Keratinocyte (primary cell): ENCODE measurements around the gene CNTNAP5. TPM values are rescaled to one million over a fixed set of nuclear protein-coding genes. Genes with fewer than 3 reads are reported as not detected.

Experiments used
- DNase-seq: peaks from one replicate; pipeline ENCODE4 v3.0.0-alpha.2; 2011; ENCODE audit warnings: low read depth, missing footprints, low spot score
- FAIRE-seq: peaks from 2 replicates; lab custom pipeline; 2011; peaks lifted over from hg19 to GRCh38; lab: Jason Lieb, UNC
- H2AFZ ChIP-seq: 2 replicates; pipeline ENCODE4 v1.6.0; 2012; ENCODE audit warnings: low read length, control low read depth, inconsistent platforms; ENCODE audit not compliant: control insufficient read depth
- H3K27ac ChIP-seq: 2 replicates; pipeline ENCODE4 v1.5.1; 2011; ENCODE audit warnings: low read length; ENCODE audit not compliant: control insufficient read depth, insufficient read depth
- H3K27me3 ChIP-seq: 3 replicates; pipeline ENCODE4 v1.6.0; 2011; ENCODE audit warnings: low read length; ENCODE audit not compliant: control insufficient read depth, insufficient read depth; ENCODE audit errors: extremely low read depth
- H3K36me3 ChIP-seq, 2 experiments: 2 replicates in 1 of 2; 3 replicates in 1 of 2; pipeline ENCODE4 v1.5.1; 2011; ENCODE audit warnings: low read length in 2 of 2, mild to moderate bottlenecking in 1 of 2; ENCODE audit not compliant: control insufficient read depth in 2 of 2, insufficient read depth in 2 of 2; ENCODE audit errors: extremely low read depth in 1 of 2
- H3K4me1 ChIP-seq: 3 replicates; pipeline ENCODE4 v1.5.1; 2011; ENCODE audit warnings: low read length; ENCODE audit not compliant: control insufficient read depth, insufficient read depth; ENCODE audit errors: extremely low read depth
- H3K4me2 ChIP-seq: 3 replicates; pipeline ENCODE4 v1.6.0; 2011; ENCODE audit warnings: low read depth, low read length; ENCODE audit not compliant: control insufficient read depth, insufficient read depth; ENCODE audit errors: extremely low read depth
- H3K4me3 ChIP-seq, 3 experiments: fragments of 200-600 bp in 1 of 3; sonication (generic) in 1 of 3; 2 replicates in 2 of 3; 3 replicates in 1 of 3; pipeline ENCODE4 v1.5.1; 2011 to 2016; ENCODE audit warnings: low read length in 3 of 3, mild to moderate bottlenecking in 3 of 3, control low read depth in 2 of 3, inconsistent platforms in 1 of 3, low read depth in 1 of 3, mixed read lengths in 1 of 3, mixed run types in 1 of 3, moderate library complexity in 1 of 3; ENCODE audit not compliant: control insufficient read depth in 2 of 3, insufficient read depth in 2 of 3; ENCODE audit errors: extremely low read depth in 1 of 3
- H3K79me2 ChIP-seq: 2 replicates; pipeline ENCODE4 v1.6.0; 2012; ENCODE audit warnings: low read length; ENCODE audit not compliant: control insufficient read depth, insufficient read depth
- H3K9ac ChIP-seq: 3 replicates; pipeline ENCODE4 v1.6.0; 2011; ENCODE audit warnings: low read length; ENCODE audit not compliant: control insufficient read depth, insufficient read depth; ENCODE audit errors: extremely low read depth
- H3K9me1 ChIP-seq: 3 replicates; pipeline ENCODE4 v1.6.0; 2011; ENCODE audit warnings: low read length; ENCODE audit not compliant: control insufficient read depth, insufficient read depth; ENCODE audit errors: extremely low read depth
- H3K9me3 ChIP-seq: 2 replicates; pipeline ENCODE4 v1.5.1; 2012; ENCODE audit warnings: low read depth, low read length; ENCODE audit not compliant: control insufficient read depth
- H4K20me1 ChIP-seq: 3 replicates; pipeline ENCODE4 v1.6.0; 2011; ENCODE audit warnings: low read length; ENCODE audit not compliant: control insufficient read depth, insufficient read depth; ENCODE audit errors: extremely low read depth
- CTCF ChIP-seq, 3 experiments: IDR thresholded peaks in 1 of 3; conservative IDR thresholded peaks in 1 of 3; optimal IDR thresholded peaks in 1 of 3; 2 replicates in 2 of 3; 3 replicates in 1 of 3; pipeline versions ENCODE3 to v1.5.1; 2011; ENCODE audit warnings: low read length in 3 of 3, mild to moderate bottlenecking in 3 of 3, moderate library complexity in 2 of 3, control low read depth in 1 of 3, inconsistent platforms in 1 of 3; ENCODE audit not compliant: insufficient read depth in 2 of 3; ENCODE audit errors: extremely low read depth in 1 of 3
- EZH2 ChIP-seq: IDR thresholded peaks from one replicate; pipeline ENCODE4 v1.6.1; 2012; ENCODE audit warnings: inconsistent platforms, mild to moderate bottlenecking, low read length, moderate library complexity
- dilution Hi-C: fragments of 300-500 bp; cut with MboI; formaldehyde crosslinking; loops from one replicate; pipeline ENCODE4 v1.7.0; 2020; ENCODE audit warnings: low sequenced_read_pairs; ENCODE audit not compliant: extremely low pct_ligation_motif_present
- polyA plus RNA-seq, 5 experiments: library from polyadenylated mRNA; depleted of rRNA in 3 of 5; stranded (reverse) in 3 of 5; stranded (forward) in 1 of 5; unstranded in 1 of 5; fragments of >200 nt; gene quantifications; 1 replicate in 1 of 5; 2 replicates in 3 of 5; 3 replicates in 1 of 5; pipeline versions ENCODE4 v1.2.1 to v1.2.3, GENCODE V29; 2011 to 2012; ENCODE audit warnings: missing spikeins in 2 of 5, low read depth in 1 of 5, low replicate concordance in 1 of 5

The CNTNAP5 gene
- polyA plus RNA-seq, 1 donor (not counting 4 experiments of a cell fraction or from before 2014, with no cell fraction given), result not detected

GRCh38 chr2:124092651-124093050 lies 67.6 kb downstream of the CNTNAP5 start:
- H3K9ac ChIP-seq, result no peak overlapping the region
- H3K27me3 ChIP-seq, result no peaks in the 10 kb centered on the region
- FAIRE-seq (no peak), DNase-seq (no peak)
- H3K27ac ChIP-seq, result no peak overlapping the region
- H3K79me2 ChIP-seq, result no peaks in the 10 kb centered on the region
- no peak overlapping the region for H2AFZ ChIP-seq
- no peak for TF ChIP-seq EZH2
- no peak for TF ChIP-seq CTCF (optimal IDR thresholded peaks at IDR 0.05 in 1 of 3, IDR thresholded peaks at IDR 0.05 in 1 of 3, conservative IDR thresholded peaks at IDR 0.05 in 1 of 3; ENCODE audit: extremely low read depth in 1 of 3, insufficient read depth in 2 of 3, low read length in 3 of 3)
- H3K9me3 ChIP-seq, result no peaks in the 10 kb centered on the region
- H3K4me1 ChIP-seq, result no peaks in the 10 kb centered on the region
- H3K9me1 ChIP-seq, result no peaks in the 10 kb centered on the region
- no peak overlapping the region for H3K4me2 ChIP-seq
- H3K4me3 ChIP-seq, result no peak overlapping the region
- H4K20me1 ChIP-seq, result no peaks in the 10 kb centered on the region
- dilution Hi-C loops, result no loop called here
- H3K36me3 ChIP-seq, result no peaks in the 10 kb centered on the region

DNA sequence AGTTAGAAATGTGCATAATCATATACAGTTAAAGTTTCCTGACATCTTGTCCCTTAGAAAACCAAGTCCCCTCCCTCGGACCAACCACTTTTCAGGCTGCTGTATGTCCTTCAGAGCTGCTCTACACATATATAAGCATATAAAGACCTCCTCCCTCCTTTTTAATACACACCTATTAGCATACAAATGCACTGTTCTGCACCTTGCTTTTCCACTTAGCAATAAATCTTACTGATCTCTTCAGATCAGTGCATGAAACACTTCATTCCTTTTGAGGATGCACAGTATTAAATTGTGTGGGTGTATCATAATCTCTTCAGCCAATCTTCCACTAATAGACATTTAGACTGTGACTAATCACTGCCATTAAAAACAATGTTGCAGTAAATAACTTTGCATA lies 79.8 kb downstream of the CNTNAP5 start:
- H3K4me2 ChIP-seq, result no peak overlapping the region

More for the DNA sequence above, 79.8 kb downstream of the CNTNAP5 start:
- H4K20me1 ChIP-seq, result no peaks in the 10 kb centered on the region
- H3K9ac ChIP-seq, result no peak overlapping the region
- H2AFZ ChIP-seq, result no peak overlapping the region
- TF ChIP-seq CTCF (optimal IDR thresholded peaks at IDR 0.05 in 1 of 3, IDR thresholded peaks at IDR 0.05 in 1 of 3, conservative IDR thresholded peaks at IDR 0.05 in 1 of 3; ENCODE audit: extremely low read depth in 1 of 3, insufficient read depth in 2 of 3, low read length in 3 of 3), result no peak
- TF ChIP-seq EZH2, result no peak
- H3K27ac ChIP-seq, result no peak overlapping the region
- DNase-seq, result no peak
- no peaks in the 10 kb centered on the region for H3K79me2 ChIP-seq
- no peaks in the 10 kb centered on the region for H3K4me1 ChIP-seq
- H3K4me3 ChIP-seq, result no peak overlapping the region
- no peaks in the 10 kb centered on the region for H3K27me3 ChIP-seq
- H3K36me3 ChIP-seq, result no peaks in the 10 kb centered on the region
- no peaks in the 10 kb centered on the region for H3K9me1 ChIP-seq
- no peak for FAIRE-seq
- no peaks in the 10 kb centered on the region for H3K9me3 ChIP-seq
- dilution Hi-C loops, result no loop called here
